ENCODE measurements around the gene AZGP1.

- TF ChIP-seq HMGXB4 (CRISPR knock-in tag; IDR thresholded peaks at IDR 0.05; ENCODE audit: borderline replicate concordance in 1 of 2, low read depth in 1 of 2) (no peak), NFATC3 (CRISPR knock-in tag; IDR thresholded peaks at IDR 0.05) (no peak), HHEX (CRISPR knock-in tag; IDR thresholded peaks at IDR 0.05) (no peak)
These were observed 55.7 kb downstream of the AZGP1 start for GRCh38 chr7:99920149-99920548.

Data from HepG2 (cell line).